DMS153 treated with DMSO at 0.1 percent for 48 hours (cell line): ENCODE data around the gene MCF2L2.
"Not testable (repeated sequence)": the region's sequence is repeated elsewhere in the genome, so short reads cannot be mapped to it uniquely, and the experiment has no call there.

Source experiments
- DNase-seq: peaks from one replicate; lab custom pipeline; 2025; ENCODE audit not compliant: unreplicated experiment; lab: John Stamatoyannopoulos, UW

The MCF2L2 gene

DNA sequence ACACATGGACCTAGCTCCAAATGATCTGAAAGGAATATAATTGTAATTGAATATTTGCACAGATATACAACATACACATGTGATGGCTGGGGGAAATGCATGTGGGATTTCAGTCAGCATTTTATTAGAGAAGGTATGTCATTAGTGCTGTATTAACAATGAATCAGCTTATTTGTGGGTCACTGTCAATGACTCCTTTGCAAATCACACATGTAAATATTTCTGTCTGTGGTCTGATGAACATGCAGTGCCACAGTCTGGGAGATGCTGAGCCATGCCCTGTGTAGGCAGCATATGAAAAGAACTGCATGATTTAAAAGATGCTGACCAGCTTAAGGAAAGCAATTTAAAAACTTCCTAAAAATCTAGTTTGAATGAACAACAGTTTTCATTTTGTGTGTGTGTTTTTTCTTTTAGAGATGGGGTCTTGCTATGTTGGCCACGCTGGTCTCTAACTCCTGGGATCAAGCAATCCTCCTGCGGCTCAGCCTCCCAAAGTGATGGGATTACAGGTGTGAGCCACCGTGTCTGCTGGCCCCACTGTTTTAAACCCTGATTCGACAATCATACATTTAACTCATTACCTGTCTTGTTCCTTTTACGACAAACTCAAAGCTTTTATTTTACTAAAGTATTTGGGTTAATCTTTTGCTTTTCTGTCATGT lies 176.2 kb downstream of the MCF2L2 start:
- DNase-seq: no peak

DNA sequence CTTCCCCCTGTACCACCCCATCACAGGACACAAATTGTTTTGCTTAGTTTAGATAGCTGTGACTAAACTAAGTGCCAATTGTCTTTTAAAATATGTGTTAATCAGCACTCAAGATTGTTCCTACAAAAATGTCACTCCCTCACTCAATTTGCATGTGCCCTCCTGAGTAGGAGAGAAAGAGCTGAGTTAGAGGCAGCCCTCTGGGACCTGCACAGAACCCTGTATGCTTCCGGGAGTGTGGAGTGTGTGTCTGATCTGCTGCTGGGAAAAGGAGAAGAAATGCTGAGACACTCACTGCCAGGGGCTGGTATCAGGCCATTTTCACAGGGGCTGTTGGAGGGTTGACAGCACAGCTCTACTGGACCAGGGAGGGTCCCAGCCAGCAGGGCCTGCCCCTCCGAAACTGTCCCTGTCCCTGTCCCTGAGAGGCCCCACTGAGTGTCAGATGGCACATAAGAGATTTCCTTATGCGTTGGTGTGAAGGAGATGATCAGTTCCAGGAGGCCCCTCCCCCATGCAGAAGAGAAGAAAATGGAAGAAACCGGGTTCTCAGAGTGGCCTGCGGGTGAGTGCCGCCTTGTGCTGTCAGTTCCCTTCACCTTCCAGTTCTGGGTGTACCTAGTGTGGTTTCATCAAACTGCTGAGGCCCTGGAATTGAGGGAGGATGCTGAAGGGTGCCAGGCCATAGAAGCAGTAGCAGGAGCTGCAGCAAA lies 179.3 kb downstream of the MCF2L2 start:
- no peak for DNase-seq

DNA sequence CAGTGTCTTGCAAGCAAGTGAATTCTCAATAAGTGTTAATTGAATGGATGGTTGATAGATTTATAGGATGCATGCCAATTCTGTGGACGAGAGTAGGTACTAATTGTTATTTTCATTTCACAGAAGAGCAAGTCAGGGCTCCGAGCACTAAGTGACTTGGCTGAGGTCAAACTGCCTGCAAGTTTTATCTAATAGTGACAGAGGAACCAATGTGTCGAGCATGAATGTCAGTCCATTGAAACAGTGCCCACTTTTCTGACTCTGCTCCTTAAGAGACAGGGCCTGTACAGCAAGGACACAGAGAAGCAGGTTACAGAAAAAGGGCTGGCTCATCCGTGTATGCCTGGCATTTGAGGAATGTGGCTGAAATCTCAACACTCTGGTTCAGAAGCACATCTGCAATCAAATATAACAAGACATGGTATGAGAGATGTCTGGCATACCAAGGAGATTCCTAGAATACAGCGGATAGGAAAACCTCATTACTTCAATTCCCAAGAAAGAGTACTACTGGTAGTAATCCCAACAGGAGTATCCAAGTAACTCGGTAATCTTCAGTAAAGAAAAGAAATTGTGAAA lies 181.3 kb downstream of the MCF2L2 start:
- no peak for DNase-seq

DNA sequence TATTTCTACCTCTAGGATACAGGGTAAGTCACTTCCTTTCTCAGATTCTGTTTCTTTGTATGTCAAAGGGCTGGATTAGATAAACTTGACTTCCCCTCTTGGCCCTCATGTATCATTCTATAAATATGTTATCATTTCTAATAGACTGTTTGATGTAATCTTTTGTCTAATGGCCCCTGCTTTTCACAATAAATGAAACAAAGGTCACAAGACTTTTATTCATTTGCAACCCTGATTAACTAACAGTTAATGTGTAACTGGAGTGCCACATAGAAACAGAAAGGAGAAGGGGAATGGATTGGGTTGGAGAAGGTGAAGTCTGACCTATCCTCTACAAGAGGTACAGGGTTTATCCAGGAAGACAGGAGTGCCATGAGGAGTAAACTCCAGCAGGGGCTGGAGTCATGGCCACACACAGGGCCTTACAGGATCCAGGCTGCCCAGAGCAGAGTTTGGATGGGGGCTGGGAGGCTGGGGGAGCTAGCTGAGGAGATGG lies 183.4 kb downstream of the MCF2L2 start:
- no peak for DNase-seq

DNA sequence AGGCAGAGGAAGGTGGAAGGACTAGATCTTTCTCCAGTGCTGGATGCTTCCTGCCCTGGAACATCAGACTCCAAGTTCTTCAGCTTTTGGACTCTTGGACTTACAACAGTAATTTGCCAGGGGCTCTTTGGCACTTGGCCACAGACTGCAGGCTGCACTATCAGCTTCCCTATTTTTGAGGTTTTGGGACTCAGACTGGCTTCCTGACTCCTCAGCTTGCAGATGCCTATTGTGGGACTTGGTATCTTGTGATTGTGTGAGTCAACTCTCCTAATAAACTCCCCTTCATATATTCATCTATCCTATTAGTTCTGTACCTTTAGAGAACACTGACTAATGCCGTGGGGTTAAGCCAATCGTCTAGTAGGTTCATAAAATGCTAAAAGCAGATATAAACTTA lies 184.2 kb downstream of the MCF2L2 start:
- DNase-seq: no peak

DNA sequence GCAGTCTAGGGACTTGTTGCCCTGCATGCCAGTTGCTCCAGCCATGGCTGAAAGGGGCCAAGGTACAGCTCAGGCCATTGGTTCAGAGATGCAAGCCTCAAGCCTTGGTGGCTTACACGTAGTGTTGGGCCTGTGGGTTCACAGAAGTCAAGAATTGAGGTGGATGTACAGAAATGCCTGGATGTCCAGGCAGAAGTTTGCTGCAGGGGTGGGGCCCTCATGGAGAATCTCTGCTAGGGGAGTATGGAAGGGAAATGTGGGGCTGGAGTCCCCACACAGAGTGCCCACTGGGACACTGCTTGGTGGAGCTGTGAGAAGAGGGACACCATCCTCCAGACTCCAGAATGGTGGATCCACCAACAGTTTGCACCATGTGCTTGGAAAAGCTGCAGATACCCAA lies 186.0 kb downstream of the MCF2L2 start:
- DNase-seq: no peak

DNA sequence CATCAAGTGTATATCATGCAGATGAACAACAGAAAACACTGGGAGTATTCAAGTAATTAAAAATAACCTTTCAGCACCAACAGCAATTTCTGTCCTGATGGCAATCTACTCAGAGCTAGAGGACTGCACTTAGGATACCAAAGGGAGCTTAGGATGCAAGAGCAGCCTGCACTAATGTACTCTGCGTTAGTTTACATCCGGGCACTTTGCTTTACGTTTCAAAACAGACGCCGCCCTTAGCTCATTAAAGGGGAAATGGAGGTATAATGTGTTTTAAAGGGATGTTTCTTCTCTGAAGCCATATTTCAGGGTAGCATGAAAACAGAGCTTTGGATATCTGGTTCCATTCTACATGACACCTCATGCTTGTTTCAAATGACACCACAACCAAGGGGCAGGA lies 189.4 kb downstream of the MCF2L2 start:
- no peak for DNase-seq

DNA sequence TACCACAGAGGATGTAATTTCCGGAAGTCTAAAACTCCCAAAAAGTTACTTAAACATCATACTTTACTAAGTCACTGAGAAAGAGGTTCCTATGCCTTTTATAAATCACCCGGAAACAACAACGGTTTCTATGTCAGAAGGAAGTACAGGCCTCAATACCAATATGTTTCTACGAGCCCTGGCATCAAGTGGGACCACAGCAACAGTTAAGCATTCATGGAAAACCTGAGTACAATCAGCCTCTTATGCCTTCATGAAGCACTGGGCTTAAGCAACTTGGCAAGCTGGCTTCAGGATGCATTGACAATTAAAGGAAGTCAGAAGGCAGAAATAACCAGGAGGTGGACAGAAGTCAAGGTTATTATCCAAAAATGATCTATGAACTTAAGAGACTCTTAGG lies 194.5 kb downstream of the MCF2L2 start:
- DNase-seq: no peak

DNA sequence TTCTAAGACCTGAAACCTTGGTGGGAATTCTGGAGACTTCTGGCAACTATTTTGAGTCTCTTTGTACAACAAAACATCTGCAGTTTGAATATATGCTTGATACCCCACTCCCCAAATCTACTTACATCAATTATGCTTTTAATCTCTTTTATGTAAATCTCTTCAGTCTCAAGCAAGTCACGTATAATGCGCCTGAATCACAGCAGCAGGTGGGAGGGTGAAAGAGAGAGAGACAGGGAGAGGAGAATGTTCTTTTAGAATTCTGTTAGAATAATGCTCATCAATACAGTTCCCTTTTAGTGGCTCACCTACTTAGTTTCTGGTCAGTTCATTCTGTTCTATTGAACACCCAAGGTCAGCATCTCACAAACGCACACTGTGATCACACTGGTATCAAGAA lies 197.6 kb downstream of the MCF2L2 start:
- DNase-seq: no peak

DNA sequence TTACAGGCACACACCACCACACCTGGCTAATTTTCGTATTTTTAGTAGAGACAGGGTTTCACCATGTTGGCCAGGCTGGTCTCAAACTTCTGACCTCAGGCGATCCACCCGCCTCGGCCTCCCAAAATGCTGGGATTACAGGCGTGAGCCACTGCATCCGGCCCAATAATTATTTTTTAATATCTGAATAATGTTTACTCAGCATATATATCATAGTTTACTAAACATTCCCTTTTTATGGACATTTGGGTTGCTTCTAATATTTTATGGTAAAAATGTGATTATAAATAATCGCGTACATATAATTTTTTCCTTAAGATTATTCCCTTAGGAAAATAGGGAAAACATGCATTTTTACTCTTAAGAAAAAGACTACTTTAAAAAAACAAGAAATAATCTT lies 198.2 kb downstream of the MCF2L2 start:
- not testable (repeated sequence) for DNase-seq

DNA sequence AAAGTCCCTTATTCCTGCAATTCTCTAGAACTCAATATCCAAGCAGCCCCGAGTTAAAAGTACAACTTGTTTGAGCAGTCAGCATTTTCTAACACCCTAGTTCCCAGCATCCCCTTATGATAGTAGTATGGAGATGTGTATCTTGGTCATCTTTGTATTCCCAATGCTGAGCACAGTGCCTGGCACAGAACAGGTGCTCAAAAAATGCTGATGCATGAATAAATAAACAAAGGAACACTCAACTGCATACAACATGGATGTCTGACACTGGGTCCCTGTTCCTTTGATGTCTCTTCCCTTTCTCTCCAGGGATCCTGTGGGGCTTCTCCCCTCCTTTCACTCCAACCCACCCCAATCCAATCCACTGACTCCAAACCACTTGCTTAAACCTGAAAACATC lies 199.2 kb downstream of the MCF2L2 start:
- DNase-seq: no peak

DNA sequence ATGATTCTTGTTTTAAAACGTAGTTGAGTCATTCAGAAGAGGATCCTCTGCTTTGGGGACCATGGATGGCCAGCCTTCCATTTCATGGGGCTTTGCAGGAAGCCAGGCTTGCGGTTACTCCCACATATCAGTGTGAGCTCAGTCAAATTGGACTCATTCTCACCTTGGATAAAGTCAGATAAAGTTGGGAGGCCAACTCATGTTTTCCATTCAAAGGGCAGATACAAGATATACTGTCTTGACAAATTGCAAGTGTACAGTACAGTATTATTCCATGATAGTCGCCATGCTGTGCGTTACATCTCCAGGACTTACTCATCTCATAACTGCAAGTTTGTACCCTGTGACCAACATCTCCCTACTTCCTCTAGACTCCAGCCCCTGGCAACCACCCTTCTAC lies 200.8 kb downstream of the MCF2L2 start:
- DNase-seq: no peak

DNA sequence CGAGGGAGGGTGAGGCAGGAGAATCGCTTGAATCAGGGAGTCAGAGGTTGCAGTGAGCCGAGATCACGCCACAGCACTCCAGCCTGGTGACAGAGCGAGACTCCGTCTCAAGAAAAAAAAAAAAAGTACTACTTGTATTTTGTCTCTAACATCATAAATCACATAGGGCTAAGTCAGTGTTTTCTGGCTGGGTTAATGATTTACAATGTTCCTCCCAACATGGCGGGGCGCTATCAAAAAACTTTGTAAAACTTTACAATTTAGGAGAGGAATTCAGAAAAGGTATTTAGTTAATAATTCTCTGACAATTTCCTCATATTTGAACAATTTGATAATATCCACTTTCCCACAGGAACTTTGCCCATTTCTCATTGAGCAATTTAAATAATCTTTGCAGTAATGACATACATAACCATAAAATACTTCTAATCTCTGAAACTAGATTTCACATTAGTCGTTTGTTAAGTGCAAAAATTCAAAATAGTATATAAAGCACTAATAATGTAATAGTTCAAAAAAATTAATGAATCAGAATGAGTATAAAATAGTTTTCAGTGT lies 202.0 kb downstream of the MCF2L2 start:
- DNase-seq: no peak

DNA sequence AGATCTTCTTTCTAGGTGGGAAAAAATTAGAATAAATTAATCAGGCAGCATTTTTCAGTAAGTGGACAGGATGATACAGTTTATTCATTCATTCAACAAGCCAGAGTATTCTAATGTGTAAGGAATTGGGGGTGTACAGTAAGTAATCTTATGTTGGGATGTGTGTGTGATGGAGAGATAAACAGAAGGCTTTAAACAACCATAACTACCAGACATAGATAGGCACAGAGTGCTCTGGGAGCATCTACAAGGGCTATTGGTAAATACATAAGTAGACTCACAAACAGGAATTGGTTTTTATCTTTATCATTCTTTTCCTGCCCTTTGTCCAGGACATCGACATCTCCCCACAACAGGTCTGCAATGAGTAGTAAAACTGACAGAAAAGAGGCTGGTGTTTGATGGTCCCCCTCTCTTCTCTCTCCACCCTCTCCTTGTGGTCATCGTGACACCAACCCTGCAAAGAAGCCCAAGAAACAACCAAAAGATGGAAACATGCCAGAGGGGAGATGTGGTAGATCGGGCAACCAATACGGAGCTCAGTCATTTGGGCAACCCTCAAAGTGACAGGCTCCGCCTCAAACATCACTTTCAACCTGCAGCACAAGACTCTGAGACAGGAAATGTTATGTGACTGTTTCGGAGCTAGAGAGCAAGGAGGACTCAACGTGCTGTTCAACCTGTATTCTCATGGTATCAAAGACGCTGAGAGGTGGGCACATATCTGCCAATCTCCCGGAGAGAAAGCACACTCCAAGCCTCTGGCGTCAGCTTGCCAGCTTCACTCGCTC lies 204.0 kb downstream of the MCF2L2 start:
- DNase-seq: no peak

DNA sequence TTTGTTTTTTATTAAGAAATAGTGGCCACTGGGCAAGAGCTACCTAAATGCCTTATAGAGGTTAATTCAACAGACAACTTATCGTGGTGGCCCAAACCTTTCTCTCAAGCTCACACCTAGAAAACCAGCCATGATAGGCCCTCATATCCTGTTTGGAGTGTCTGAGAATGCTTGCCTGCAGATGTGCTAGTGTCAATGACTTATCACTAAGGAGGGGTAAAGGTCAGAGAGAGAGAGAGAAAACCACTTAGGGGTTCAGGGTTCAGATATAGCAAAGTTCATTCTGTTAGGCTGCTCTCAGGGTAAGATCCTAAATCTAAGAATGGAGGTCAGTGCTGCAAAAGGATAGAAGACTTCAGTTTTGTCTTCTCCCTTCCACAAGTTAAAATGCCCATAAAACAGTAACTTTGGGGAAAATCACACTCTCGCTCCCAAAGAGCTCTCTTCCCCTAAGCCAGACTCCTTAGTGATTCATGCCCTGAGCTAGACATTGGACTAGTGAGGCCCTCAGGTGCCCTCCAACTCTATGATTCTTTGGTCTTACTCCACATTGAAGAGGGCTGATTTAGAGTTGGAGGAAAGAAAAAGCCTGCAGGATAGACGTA lies 205.7 kb downstream of the MCF2L2 start:
- no peak for DNase-seq

DNA sequence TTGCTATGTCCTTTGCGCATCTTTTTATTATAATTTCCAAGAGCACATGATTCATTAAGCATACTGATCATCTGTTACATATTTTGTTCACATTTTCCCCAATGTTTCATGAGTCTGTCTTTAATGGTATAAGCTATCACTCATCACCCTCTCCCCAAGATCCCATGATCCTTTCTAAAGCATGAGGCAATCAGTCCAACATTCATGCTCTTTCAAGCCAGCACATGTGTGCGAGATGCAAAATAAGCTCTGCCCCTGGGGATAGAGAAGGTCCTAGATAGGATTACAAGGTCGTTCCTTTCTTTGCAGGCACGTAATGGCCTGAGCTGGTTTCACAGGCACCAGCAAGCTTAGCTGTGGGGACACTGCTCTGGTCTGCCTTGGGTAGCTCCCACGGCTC lies 207.6 kb downstream of the MCF2L2 start:
- no peak for DNase-seq

DNA sequence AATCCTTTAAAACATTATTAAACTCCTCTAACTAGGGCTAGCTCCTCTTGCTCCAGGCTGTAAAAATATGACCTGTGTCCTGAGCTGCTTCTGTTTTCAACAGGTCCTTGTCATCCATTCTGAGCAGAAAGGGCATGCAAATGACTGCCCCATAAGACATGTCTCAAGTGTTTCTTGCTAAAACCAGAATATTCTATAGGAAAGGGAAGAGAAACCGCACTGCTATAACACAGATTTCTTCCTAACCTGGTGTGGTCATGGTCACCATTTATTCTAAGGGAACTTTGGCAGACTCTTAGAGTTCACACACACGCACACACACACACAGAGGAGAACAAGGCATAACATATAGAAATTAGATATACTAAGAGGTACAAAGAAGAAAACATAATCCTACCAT lies 209.6 kb downstream of the MCF2L2 start:
- DNase-seq: no peak

DNA sequence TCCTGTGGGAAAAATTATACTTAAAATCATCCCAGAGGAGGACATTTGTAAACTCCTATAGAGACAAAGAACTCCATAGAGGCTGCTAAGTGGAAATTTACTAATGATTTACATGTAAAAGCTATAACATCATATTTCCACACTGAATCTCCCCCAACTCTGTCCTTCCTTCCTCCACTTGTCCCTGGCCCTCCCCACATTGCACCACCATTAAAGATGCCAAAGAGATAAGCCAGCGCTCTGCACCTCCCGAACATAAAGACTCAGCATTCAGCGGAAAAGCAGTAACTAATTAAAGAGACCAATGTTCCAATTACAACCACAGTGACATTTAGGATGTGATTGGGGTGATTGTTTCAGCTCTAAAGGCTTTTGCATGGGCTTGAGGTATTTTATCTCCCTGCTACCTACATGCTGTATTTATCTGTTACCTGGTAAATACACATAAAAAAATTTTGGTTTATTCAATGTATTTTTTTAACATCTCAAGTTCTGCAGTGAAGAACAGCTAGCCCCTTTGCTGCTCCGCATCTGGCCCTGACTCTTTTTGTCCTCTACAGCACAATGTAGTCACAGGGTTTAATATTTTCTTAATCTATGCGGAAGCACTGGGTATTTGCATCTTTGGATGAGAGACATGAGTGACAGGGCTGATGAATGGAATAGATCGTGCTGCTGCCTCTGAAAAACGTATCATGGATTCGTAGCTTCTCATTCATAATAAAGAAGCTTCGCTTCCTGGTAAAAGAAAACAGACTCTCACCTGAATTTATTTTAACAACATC lies 210.7 kb downstream of the MCF2L2 start:
- DNase-seq: no peak

DNA sequence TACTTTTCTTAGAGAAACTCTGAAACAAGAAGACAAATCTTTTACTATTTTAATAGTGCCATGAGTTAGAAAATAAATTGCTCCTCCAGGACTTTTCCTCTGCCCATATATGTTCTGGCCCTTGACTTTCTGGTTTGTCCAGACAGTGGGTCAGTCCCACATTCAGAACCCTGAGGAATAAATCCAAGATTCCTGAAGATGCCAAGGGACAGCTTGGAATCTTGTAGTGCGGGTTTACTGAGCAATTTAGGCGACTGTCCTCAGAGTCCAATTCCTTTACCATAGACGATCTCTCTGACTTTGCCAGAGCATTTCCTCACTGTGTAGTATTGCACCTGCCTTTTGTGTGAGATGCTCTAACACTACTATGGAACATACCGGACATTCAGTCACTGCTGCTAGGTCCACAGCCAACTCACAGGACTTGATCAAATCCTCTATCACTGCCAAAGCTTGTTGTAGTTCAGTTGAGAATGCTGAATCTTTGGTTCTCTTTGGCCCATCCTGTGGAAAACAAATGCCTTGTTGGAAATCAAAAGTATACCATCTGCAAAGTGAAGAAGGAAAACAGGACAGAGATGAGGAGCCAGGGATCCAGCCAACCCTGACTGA lies 212.7 kb downstream of the MCF2L2 start:
- no peak for DNase-seq

DNA sequence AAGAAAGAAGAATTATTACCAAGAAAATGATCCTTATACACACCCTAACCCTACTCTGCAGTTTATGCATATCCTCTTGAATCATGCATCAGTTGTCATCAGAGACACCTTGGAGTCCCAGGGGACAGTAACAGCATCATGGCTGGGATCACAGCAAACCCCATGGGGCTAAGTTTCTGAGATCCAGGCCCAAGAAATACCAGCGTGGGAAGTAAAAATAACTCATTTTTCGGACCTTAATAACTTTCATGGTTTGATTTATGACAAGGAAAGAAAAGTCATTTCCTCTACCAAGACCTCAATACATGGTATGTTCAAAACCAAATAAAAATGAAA lies 214.2 kb downstream of the MCF2L2 start:
- DNase-seq: no peak
